Astrocyte of the spinal cord (primary cell): ENCODE data around the gene DCLK2.

Experiments used
- DNase-seq: peaks from one replicate; pipeline ENCODE4 v3.0.0; 2011; ENCODE audit warnings: low read depth, low spot score
- H3K4me3 ChIP-seq: 2 replicates; pipeline ENCODE4 v1.5.1; 2011; ENCODE audit warnings: low read depth, mild to moderate bottlenecking, low read length, moderate library complexity
- in situ Hi-C: cut with HindIII; loops from 2 replicates; pipeline ENCODE4 v1.10.0; 2017; ENCODE audit warnings: low sequenced_read_pairs
- TF ChIP-seq, protein P1 (sequence below): IDR thresholded peaks from 2 replicates; pipeline ENCODE4 v1.5.1; 2012; ENCODE audit warnings: low read depth, mild to moderate bottlenecking, low read length, inconsistent platforms

The DCLK2 gene

DNA sequence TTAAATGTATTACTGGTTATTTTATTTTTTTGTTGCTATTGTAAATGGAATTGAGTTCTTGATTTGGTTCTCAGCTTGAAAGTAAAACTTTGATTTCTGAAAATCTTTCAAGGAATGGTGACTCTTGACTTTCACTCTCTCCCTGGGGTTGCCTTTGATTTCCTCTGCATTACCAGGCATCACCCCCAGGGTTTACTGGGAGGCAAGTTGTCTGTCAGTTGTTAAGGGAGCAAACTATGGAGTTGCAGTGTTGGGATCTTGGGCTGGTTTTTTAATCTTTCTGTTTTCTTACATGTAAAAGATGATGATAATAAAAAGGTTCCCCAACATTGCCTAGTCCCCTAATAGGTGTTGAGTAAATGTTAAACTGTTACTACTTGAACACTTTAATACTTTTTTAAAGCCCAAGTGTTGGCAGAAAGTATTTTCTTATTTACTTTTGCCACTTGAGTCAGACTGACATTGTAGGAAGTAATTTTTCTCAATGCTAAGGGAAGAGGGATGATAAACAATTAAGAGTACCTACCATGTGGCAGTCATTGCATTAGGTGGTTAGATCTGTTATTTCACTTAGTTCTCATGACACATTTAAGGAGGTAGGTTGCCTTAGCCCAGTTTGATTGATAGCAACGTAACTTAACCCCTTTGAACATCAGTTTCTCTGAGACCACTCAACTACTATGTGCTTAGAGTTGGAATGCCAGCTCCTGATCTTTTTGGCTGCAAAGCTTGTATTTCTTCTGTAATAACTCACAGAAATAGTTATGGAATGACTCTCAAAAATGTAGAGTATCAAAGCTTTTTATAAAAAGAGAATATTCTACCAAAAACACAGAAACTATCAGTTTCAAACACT, 67.1 kb downstream of the DCLK2 start:
- in situ Hi-C loops, result no loop called here
- DNase-seq, result peak; percentile 25
- TF ChIP-seq, protein P1, sequence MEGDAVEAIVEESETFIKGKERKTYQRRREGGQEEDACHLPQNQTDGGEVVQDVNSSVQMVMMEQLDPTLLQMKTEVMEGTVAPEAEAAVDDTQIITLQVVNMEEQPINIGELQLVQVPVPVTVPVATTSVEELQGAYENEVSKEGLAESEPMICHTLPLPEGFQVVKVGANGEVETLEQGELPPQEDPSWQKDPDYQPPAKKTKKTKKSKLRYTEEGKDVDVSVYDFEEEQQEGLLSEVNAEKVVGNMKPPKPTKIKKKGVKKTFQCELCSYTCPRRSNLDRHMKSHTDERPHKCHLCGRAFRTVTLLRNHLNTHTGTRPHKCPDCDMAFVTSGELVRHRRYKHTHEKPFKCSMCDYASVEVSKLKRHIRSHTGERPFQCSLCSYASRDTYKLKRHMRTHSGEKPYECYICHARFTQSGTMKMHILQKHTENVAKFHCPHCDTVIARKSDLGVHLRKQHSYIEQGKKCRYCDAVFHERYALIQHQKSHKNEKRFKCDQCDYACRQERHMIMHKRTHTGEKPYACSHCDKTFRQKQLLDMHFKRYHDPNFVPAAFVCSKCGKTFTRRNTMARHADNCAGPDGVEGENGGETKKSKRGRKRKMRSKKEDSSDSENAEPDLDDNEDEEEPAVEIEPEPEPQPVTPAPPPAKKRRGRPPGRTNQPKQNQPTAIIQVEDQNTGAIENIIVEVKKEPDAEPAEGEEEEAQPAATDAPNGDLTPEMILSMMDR, result peak; percentile 29
- H3K4me3 ChIP-seq, result no peak overlapping the region

DNA sequence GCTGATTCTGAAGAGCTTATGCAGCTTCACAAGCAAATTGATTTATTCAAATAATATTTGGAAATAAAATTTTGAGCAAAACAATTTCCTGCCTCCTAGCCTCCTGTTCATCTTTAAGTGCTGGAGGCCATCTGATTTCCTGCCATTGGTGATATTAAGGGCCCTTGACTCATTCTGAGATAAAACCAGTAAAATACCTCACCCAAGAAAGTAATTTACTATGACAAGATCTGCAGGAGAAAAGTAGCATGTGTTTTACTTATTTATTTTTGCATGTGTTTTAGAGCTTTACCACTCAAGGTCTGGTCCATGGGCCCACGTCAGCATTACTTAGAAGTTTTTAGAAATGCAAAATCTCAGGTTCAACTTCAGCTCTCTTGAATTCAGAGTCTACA, 67.7 kb downstream of the DCLK2 start:
- TF ChIP-seq, protein P1, result no peak
- in situ Hi-C loops, result no loop called here
- no peak overlapping the region for H3K4me3 ChIP-seq
- DNase-seq, result peak; percentile 19

DNA sequence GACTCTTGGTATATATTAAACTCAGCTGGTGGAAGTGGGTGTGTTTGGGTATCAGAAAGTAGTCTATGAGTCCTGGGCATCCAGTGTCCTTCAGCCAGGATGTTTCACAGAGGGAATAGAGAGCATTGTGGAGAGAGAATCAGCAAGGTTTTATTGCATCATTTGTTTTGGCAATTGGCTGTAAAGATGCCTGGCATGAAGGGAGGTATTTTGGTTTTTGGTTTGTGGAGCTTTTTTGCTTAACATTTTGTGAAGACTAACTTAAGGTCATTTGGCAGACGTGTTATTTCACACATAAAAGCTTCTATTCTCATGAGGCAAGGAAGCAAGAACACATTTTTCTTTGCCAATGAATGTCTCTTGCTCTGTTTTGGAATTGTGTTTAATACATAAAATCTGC, 71.1 kb downstream of the DCLK2 start:
- no peak overlapping the region for H3K4me3 ChIP-seq
- TF ChIP-seq, protein P1, result no peak
- in situ Hi-C loops, result no loop called here
- peak; percentile 54 for DNase-seq

DNA sequence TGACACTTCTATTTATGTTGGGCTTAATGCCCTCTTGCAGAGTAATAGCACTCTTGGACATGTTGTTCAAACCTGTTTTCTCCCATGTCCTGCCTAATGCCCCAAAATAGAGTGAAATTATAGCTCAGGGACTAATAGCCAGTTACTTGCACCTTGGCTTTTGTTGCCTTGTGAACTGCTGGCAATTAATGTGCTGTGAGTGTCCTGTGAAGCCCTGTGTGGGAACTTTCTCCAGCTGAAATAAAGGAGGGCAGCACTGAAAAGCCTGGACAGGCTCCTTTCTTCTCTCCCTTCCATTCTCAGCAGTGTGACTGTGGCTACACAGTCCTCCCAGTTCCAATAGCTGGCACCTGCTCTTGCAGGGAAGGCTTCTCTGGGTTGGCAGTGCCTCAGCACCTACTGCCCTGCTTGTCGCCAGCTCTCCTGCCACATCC, 72.4 kb downstream of the DCLK2 start:
- TF ChIP-seq, protein P1, result no peak
- in situ Hi-C loops, result no loop called here
- no peak for DNase-seq
- no peak overlapping the region for H3K4me3 ChIP-seq

DNA sequence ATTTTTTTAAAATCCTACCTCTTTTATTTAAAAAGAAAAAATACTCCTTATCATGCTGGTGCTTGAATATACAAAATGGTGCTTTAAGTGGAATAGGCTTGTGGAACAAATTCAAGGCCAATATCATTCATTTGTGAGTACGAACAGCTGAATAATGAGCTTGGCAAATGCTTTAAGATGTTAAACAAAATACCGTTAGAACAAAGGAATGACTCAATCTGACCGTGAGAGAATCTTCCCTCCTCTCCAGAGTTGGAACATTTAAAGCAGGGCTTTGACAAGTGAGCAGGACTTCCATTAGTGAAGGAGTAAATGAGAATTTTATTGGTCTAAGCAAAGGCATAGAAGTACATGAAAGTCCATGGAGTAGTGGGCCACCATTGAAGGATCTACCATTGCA, 74.5 kb downstream of the DCLK2 start:
- in situ Hi-C loops, result no loop called here
- DNase-seq, result peak; percentile 77
- TF ChIP-seq, protein P1, result no peak
- H3K4me3 ChIP-seq, result no peak overlapping the region

DNA sequence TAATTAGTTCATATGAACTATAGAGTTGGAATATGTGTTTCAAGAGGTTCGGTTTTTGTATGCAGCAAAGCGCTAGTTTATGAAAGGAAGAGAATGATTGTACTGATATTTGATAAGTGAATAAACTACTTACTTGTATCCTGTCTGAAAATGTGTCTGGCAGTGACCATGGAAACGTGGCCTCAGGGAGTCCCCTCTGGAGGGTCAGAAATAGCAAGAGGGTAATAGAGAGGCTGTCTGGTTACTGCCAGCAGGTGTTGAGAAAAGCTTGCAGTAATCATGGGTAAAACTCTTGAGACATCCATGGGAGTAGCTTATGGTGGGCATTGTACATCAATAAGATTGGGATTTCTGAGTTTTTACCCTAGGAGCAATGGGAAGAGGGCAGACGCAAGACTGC, 77.1 kb downstream of the DCLK2 start:
- no peak overlapping the region for H3K4me3 ChIP-seq
- in situ Hi-C loops, result no loop called here
- no peak for DNase-seq
- TF ChIP-seq, protein P1, result no peak
